HG02870 (cell line): ENCODE results near the gene ASIC3.

Experiments
- ATAC-seq: cut with Tn5 transposase; IDR thresholded peaks from one replicate; pipeline ENCODE4 v1.9.1; 2021; ENCODE audit warnings: mild to moderate bottlenecking, moderate library complexity; ENCODE audit not compliant: unreplicated experiment

ASIC3 gene

GRCh38 chr7:151069841-151070573 is 21.7 kb downstream of the ASIC3 start:
- ATAC-seq: no peak

- ATAC-seq: no peak
Observed at GRCh38 chr7:151070574-151070960, 22.2 kb downstream of the ASIC3 start.

GRCh38 chr7:151071032-151071866 is 22.9 kb downstream of the ASIC3 start:
- ATAC-seq: no peak

DNA sequence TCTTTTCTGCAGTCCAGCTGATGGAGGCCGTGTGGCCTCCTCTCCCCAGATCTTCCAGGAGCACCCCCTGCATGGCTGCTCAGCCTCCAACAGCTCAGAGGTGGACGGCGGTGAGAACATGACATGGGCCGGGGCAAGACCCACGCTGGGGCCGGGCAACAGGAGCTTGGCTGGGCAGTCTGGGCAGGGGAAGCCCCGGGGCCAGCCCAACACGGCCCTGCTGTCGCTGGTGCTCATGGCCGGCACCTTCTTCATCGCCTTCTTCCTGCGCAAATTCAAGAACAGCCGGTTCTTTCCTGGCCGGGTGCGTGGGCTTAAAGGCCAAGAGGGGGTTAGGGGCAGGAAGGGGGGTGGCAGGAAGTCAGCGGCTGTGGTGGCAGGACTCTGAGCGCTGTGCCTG is 25.7 kb downstream of the ASIC3 start:
- no peak for ATAC-seq

- ATAC-seq: no peak
Observed at GRCh38 chr7:151074817-151075661, 26.7 kb downstream of the ASIC3 start.

GRCh38 chr7:151075662-151075971 is 27.3 kb downstream of the ASIC3 start:
- no peak for ATAC-seq

DNA sequence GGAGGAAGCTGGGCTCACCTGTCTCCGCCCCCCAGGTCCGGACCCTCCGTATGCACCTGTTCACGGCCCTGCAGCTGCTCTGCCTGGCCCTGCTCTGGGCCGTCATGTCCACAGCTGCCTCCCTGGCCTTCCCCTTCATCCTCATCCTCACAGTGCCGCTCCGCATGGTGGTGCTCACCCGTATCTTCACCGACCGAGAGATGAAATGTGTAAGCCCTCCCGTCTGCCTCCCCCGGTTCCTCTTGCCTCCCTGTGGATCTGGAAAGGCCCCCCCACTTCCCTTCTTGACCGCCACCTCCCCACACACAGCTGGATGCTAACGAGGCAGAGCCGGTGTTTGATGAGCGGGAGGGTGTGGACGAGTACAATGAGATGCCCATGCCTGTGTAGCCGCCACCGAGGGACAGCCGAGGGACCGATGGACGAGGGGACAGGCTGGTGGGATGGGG is 27.7 kb downstream of the ASIC3 start:
- no peak for ATAC-seq

DNA sequence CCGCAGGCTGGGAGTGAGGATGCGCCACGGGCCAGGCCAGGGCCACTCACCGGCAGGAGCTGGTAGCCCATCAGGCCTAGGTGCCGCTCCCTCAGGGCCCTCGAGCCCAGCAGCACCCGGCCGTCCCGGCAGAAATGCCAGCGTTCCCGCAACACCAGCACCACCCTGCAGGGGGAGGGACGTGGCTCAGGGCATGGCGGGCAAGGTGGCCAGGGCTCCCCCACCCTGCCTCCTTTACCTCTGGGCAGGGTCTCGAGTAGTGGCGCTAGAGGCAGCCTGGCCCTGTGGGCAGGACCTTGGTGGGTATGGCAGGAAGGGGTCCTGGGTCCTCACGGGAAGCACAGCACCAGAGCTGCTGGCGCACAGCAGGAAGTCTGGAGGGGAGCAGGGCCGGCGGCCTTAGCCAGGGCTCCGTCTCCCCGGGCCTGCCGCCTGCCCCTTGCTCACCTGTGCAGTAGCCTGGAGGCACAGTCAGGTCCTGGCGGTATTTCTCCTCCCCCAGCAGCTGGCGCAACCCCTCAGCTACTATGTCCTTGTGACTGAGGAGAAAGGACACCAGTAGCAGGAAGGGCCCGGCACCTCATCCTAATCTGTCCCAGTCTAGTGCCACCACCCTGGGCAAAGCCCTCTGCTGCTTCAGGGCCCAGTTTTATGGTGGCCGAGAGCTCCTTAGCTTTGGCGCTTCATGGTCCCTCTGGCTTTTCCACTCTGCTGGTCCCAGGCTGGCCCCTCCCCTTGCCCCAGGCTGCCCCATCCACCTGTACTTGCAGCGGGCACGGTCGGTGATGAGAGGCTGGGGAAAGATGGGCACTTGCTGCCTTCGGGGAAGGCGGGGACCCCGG is 28.8 kb downstream of the ASIC3 start:
- no peak for ATAC-seq

- ATAC-seq: no peak
Observed at GRCh38 chr7:151077705-151078232, 29.4 kb downstream of the ASIC3 start.

DNA sequence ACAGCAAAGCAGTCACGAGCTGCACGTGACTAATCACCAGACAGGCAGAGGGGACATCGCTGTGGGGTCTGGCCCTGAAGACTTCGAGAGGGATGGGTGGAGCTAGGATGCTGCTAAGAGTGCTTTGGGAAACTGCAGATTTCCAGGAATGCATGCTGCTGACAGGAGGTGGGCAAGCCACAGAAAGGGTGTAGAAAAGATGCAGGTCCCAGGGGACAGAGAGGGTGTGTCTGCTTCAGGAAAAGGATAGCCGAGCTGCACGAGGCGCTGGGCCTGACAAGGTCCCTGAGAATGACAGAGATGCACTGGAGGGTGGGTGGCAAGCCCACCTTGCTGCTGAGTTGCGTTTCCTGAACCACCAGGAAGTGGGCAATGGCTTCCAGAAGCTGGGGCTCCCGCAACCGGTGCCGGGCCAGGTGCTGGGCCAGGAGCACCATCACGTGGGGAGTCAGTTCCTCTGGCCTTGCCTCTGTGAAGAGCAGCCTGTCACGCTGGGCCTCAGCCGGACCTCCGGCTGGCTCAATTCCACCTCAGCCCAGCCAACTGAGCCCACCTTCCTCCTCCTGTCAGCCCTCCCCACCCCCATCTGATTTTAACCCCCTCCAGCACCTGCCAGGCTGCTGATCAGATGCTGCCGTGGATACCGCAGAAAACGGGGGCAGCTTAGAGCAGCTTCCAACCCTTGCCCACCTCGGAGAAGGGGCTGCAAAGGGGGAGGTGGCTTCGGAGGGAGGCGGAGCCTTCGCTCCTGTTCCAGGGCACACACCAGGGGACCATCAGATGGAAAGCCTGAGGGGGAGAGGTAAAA is 30.1 kb downstream of the ASIC3 start:
- ATAC-seq: no peak

GRCh38 chr7:151079199-151079910 is 31.0 kb downstream of the ASIC3 start:
- no peak for ATAC-seq

- ATAC-seq: no peak
Observed at GRCh38 chr7:151080067-151080521, 31.8 kb downstream of the ASIC3 start.

DNA sequence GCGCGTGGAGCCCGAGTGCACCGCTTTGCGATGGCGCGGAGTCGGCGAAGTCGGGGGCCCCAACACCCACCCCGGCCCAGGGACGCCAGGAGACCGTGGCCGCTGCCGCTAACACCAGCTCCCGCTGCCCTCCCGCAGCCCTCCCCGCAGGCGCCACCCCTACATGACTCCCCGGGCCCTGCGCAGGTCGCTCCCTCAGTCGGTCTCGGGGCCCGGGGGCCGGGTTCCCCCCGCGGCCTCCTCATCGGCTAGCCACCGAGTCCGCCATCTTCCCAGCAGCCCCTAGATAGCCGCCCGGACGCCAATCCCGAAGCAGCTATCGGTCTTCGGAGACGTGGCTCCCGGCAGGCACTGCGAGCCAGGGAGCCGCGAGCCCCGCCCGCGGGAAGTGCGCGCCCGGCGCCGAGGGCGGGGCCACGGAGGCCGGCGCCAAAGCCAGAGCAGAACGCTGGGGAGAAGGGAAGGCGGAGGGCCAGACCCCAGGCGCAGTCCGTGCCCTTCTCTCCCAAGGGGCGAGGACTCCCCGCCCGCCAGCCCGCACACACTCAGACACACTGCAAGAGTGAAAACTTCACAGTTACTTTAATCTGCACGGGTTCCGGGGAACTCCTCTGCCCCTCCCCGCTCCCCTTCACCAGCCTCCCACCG is 32.3 kb downstream of the ASIC3 start, which contains the start of gene FASTK:
TSS of gene FASTK (minus strand) at position 288 of the 648 bp plus-strand sequence. CDS start at position 245, 43 bp downstream.
- ATAC-seq: peak; percentile 68

- no peak for ATAC-seq
Observed at GRCh38 chr7:151081170-151082101, 33.1 kb downstream of the ASIC3 start.

DNA sequence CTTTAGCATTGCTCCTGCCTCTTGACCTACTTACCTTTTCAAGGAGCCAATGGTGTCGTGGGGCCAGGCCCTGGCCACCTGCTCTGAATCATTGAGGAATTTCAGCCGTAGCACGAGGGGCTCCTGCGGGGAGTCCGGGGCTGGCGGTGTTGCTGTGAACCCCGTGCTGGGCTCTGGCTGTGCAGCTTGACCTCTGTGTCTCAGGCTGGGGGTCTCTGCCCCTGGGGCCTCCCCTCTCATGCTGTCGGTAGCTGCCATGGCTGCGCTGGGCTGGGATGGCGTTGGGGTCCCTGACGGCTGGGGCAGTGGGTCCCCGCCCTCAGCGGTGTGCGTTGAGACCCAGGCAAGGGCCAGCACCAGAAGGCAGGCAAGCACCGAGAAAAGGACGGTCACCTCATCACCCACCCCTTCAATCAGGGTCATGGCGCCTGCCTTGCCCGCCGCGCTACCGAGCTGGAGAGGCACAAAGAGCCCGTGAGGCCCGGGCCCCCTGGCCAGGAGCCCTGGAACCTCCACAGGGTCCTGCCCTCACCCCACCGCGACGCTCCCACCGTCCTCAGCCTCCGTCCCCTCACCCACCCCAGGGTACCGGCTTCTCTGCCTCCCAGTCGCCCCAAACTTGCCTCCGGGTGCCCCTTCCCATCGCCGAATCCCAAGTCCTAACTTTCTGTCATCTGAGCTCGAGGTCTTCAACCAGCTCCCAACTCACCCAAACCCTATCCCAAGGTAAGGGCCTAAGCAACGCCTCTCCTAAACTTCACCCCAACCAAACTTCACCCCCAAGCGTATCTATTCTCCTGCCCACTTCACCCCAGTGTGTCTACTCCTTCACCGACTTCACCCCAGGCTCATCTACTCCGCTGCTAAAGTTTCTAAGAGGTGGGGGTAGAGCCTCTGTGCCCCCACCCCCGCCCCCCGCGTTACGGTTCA is 34.1 kb downstream of the ASIC3 start:
- no peak for ATAC-seq
